ENCODE measurements around the gene TKTL2. TPM values are rescaled to one million over a fixed set of nuclear protein-coding genes. Genes with fewer than 3 reads are reported as not detected.

The TKTL2 gene
- not detected for total RNA-seq

- TF ChIP-seq CTCF (IDR thresholded peaks at IDR 0.05) = no peak
- no peak for TF ChIP-seq POLR2A (IDR thresholded peaks at IDR 0.05)
- TF ChIP-seq POLR2AphosphoS5 (IDR thresholded peaks at IDR 0.05) = no peak
- TF ChIP-seq EP300 (IDR thresholded peaks at IDR 0.05) = no peak
- 94% methylated on average over 17 to 32 of the region's 32 CpGs for WGBS, 2 donors
- Histone ChIP-seq H3K36me3 (no peaks in the 10 kb centered on the region), H3K27ac (no peak within 1 kb of the TSS), H3K27me3 (no peaks in the 10 kb centered on the region), H3K4me1 (no peaks in the 10 kb centered on the region), H3K9me3 (no peaks in the 10 kb centered on the region), H3K4me3 (no peak within 1 kb of the TSS)
- DNase-seq (peak in 1 of 2 donors; percentile 79), ATAC-seq (ENCODE audit: low FRiP score in 2 of 2) (peak in 1 of 2 donors; percentile 23)
Measured at GRCh38 chr4:163473576-163473975, at the start of gene TKTL2. Gene TKTL2 (minus strand): TSS chr4:163473754. CDS start chr4:163473734, 20 bp downstream.

DNA sequence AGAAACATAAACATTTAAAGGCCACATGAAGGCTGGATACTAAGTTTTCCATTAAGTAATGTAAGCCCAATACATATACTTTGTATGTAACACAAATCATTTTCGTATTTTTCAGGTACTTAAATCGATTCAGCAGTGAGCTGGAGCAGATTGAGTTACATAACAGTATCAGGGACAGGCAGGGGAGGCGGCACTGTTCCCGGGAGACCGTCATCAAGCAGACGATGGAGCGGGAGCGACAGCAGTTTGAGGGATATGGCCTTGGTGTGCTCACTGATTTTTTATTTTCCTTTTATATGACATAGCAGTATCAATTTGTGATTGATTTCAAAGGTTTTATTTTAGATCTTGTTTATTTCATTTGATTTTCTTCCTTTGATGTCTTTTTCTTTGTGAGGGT lies 41.6 kb upstream of the TKTL2 start:
- Histone ChIP-seq H3K4me1 (no peaks in the 10 kb centered on the region), H3K27ac (no peak overlapping the region), H3K4me3 (no peak overlapping the region), H3K36me3 (peaks cover 3 to 66% (median 22%) of the 10 kb centered on the region in 4 donors), H3K9me3 (no peaks in the 10 kb centered on the region), H3K27me3 (no peaks in the 10 kb centered on the region)
- 95% methylated on average over 8 of the region's 8 CpGs for WGBS, 2 donors
- no peak for ATAC-seq (ENCODE audit: low FRiP score in 2 of 2)
- DNase-seq = no peak
- TF ChIP-seq POLR2A (IDR thresholded peaks at IDR 0.05) (no peak), CTCF (IDR thresholded peaks at IDR 0.05) (no peak), EP300 (IDR thresholded peaks at IDR 0.05) (no peak), POLR2AphosphoS5 (IDR thresholded peaks at IDR 0.05) (no peak)

DNA sequence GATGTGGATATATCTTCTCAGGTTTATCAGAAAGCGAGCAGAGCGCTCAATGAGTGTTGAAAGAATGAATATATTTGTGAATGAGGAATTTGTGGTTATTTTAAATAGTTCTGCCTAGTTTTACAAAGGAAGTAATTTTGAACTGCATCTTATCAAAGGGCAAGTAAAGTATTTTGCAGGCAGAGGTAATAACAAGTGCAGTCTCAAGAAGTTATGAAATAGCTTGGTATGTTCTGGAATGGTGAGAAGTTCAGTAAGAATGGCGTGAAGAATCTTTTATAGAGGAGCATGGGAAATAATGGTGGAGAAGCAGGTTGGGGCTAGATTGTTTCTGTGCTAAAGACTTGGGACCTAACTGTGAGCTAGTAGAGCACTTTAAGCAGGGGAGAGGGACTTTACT lies 31.8 kb upstream of the TKTL2 start:
- no peak for ATAC-seq (ENCODE audit: low FRiP score in 2 of 2)

GRCh38 chr4:163500586-163500985 lies 27.0 kb upstream of the TKTL2 start:
- DNase-seq = no peak
- no peak overlapping the region for H3K4me3 ChIP-seq

More for the DNA sequence above, 31.8 kb upstream of the TKTL2 start:
- Histone ChIP-seq H3K4me3 (no peak overlapping the region), H3K4me1 (peaks cover 0 to 10% (median 8%) of the 10 kb centered on the region in 4 donors), H3K9me3 (no peaks in the 10 kb centered on the region), H3K36me3 (peaks cover 0 to 29% (median 0%) of the 10 kb centered on the region in 4 donors), H3K27me3 (no peaks in the 10 kb centered on the region), H3K27ac (no peak overlapping the region)
- TF ChIP-seq POLR2AphosphoS5 (IDR thresholded peaks at IDR 0.05) (no peak), POLR2A (IDR thresholded peaks at IDR 0.05) (no peak), EP300 (IDR thresholded peaks at IDR 0.05) (no peak), CTCF (IDR thresholded peaks at IDR 0.05) (no peak)
- 35 to 61% methylated on average over 3 of the region's 3 CpGs for WGBS, 2 donors
- no peak for DNase-seq

More at GRCh38 chr4:163500586-163500985, 27.0 kb upstream of the TKTL2 start:
- Histone ChIP-seq H3K36me3 (no peaks in the 10 kb centered on the region), H3K27me3 (no peaks in the 10 kb centered on the region), H3K4me1 (peaks cover 7 to 19% (median 14%) of the 10 kb centered on the region in 4 donors), H3K27ac (no peak overlapping the region), H3K9me3 (no peaks in the 10 kb centered on the region)
- no peak for ATAC-seq (ENCODE audit: low FRiP score in 2 of 2)
- TF ChIP-seq CTCF (IDR thresholded peaks at IDR 0.05) (no peak), EP300 (IDR thresholded peaks at IDR 0.05) (no peak), POLR2A (IDR thresholded peaks at IDR 0.05) (no peak), POLR2AphosphoS5 (IDR thresholded peaks at IDR 0.05) (no peak)
- WGBS, 2 donors = 95 to 100% methylated on average over 1 of the region's 1 CpG
